Adipocyte (in vitro differentiated cells): ENCODE results near the gene UBE3D.

Experiments
- DNase-seq: peaks from one replicate; pipeline ENCODE4 v3.0.0-alpha.2; 2015; ENCODE audit warnings: low read depth
- H3K27me3 ChIP-seq: replicated peaks from 2 replicates; pipeline ENCODE4 v1.7.0; 2013; ENCODE audit warnings: mild to moderate bottlenecking, low read length, moderate library complexity; ENCODE audit not compliant: control insufficient read depth, insufficient read depth
- H3K36me3 ChIP-seq: 2 replicates; pipeline ENCODE4 v1.7.0; 2013; ENCODE audit warnings: low read length, mild to moderate bottlenecking, moderate library complexity; ENCODE audit not compliant: control insufficient read depth, insufficient read depth, severe bottlenecking
- H3K4me1 ChIP-seq: 2 replicates; pipeline ENCODE4 v1.7.0; 2013; ENCODE audit warnings: mild to moderate bottlenecking, low read length, moderate library complexity; ENCODE audit not compliant: control insufficient read depth, insufficient read depth
- H3K4me3 ChIP-seq: 2 replicates; pipeline ENCODE4 v1.7.0; 2013; ENCODE audit warnings: mild to moderate bottlenecking, low read length, moderate library complexity
- H3K9ac ChIP-seq: 2 replicates; pipeline ENCODE4 v1.7.0; 2013; ENCODE audit warnings: mild to moderate bottlenecking, low read length, moderate library complexity
- H3K9me3 ChIP-seq: 2 replicates; pipeline ENCODE4 v1.7.0; 2013; ENCODE audit warnings: mild to moderate bottlenecking, low read length, moderate library complexity; ENCODE audit not compliant: control insufficient read depth

The UBE3D gene

DNA sequence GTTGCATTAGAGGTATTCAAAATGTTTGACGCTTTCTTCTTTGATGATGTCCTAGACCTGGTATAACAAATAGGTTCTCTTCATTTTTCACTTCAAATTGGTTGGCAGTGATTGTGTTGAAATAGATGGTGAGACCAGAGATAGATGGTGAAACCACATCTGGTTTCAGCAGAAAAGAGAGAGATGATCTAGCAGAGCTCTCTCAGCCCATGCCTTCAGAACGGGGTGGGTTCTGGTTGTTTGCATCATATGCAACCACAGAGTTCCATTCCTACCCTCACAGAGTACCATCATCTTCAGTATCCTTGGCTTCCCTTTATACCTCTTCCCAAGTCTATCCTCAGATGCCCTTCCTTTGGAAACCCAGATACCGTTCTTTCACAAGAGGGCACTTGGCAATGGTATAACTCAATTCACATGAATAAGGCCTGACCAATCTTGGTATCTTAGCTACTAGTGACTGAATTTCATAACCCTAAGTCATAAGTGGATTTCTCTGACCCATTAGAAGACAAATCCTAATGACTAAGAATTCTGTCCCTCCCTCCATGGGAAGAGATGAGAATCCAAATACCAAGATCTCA, 93.7 kb downstream of the UBE3D start:
- no peak overlapping the region for H3K9ac ChIP-seq
- H3K4me3 ChIP-seq, result no peak overlapping the region
- no peaks in the 10 kb centered on the region for H3K9me3 ChIP-seq
- no peaks in the 10 kb centered on the region for H3K27me3 ChIP-seq
- H3K36me3 ChIP-seq, result no peaks in the 10 kb centered on the region
- no peak for DNase-seq
- peaks cover 26% of the 10 kb centered on the region for H3K4me1 ChIP-seq

DNA sequence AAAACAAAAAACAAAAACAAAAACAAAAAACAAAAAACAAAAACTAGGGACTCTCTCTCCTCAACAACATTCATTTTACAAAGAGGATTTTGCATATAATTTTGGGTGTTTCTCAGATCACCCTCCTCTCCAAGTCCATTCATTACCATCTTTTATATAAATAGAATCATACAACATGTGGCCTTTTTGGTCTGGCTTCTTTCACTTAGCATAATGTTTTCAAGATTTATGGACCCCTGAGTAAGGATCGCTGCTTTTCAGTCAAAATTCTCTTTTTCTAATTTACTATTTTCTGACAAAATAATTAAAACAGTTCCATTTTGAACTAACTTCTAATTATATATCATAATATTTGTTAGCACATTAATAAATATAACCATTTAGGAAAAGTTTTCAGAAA, 94.8 kb downstream of the UBE3D start:
- H3K27me3 ChIP-seq, result no peaks in the 10 kb centered on the region
- no peaks in the 10 kb centered on the region for H3K36me3 ChIP-seq
- DNase-seq, result no peak
- H3K4me3 ChIP-seq, result no peak overlapping the region
- H3K4me1 ChIP-seq, result peaks cover 26% of the 10 kb centered on the region
- H3K9ac ChIP-seq, result no peak overlapping the region
- no peaks in the 10 kb centered on the region for H3K9me3 ChIP-seq

DNA sequence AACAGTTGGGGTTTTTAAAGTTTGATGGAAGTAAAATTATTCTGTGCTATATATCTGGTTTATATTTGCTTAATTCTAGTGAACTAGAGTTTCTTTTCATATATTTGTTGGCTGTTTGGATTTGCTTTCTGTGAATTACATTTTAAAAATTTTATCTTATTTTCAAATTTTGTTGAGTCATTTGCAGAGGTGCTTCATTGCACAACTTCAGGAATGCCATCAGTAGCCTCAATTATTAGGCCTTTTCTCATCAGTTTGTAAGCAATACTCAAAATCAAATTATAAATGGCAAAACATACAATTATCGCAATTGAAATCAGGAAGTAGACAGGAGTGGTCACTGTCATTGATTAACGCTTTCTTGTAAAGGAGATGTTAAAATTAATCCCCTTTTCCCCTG, 96.9 kb downstream of the UBE3D start:
- no peak for DNase-seq
- Histone ChIP-seq H3K36me3 (no peaks in the 10 kb centered on the region), H3K4me3 (no peak overlapping the region), H3K9me3 (no peaks in the 10 kb centered on the region), H3K9ac (no peak overlapping the region), H3K27me3 (no peaks in the 10 kb centered on the region), H3K4me1 (peaks cover 26% of the 10 kb centered on the region)

DNA sequence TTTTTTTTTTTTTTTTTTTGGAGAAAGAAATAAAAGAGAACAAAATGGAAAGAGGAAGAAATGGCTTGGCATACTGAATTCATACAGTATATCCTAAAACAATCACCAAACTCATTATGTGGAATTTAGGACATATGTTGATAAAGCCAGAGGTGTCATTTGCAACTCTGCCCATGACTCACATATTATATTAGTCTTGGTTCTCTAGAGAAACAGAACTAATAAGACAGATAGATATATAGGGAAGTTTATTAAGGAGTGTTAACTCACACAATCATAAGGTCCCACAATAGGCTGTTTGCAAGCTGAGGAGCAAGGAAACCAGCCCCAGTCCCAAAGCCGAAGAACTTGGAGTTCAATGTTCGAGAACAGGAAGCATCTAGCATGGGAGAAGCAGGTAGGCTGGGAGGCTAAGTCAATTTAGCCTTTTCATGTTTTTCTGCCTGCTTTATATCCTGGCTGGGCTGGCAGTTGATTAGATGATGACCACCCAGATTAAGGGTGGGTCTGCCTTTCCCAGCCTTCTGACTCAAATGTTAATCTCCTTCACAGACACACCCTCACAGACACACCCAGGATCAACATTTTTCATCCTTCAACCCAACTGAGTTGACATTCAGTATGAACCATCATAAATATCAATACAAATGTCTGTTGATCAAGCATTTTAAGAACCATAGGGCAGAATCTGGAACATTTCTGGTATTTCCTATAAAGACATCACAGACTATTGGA, 102.3 kb downstream of the UBE3D start:
- Histone ChIP-seq H3K9me3 (no peaks in the 10 kb centered on the region), H3K4me3 (no peak overlapping the region), H3K4me1 (peaks cover 6% of the 10 kb centered on the region), H3K9ac (no peak overlapping the region), H3K27me3 (no peaks in the 10 kb centered on the region), H3K36me3 (no peaks in the 10 kb centered on the region)
- no peak for DNase-seq

DNA sequence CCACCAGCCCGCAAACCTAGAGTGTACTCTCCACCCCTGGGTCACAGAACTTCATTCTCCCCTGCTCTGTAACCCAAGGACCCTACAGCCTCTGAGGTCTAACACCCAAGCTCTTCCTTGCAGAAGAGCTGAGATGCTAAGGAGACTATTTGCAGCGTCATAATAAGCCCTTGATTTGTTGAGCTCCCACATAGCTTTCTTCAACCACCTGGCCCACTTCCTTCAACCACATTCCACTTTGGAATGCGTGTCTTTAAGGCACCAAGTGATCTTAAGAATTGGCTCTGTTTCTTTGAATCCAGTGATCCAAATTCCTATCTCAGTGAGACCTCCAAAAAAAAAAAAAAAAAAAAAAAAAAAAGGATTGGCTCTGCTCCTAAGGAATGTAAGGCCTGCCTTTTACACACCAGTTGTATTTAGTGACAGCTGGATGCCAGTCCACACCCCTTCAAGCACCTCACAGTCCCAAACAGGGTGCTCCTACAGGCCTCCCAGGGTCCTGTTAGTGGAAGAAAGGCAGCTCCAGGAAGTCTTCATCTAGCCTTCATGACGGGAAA, 106.2 kb downstream of the UBE3D start:
- H3K4me1 ChIP-seq, result peaks cover 22% of the 10 kb centered on the region
- no peak overlapping the region for H3K4me3 ChIP-seq
- no peak for DNase-seq
- no peak overlapping the region for H3K9ac ChIP-seq
- H3K9me3 ChIP-seq, result no peaks in the 10 kb centered on the region
- H3K27me3 ChIP-seq, result no peaks in the 10 kb centered on the region
- H3K36me3 ChIP-seq, result no peaks in the 10 kb centered on the region

DNA sequence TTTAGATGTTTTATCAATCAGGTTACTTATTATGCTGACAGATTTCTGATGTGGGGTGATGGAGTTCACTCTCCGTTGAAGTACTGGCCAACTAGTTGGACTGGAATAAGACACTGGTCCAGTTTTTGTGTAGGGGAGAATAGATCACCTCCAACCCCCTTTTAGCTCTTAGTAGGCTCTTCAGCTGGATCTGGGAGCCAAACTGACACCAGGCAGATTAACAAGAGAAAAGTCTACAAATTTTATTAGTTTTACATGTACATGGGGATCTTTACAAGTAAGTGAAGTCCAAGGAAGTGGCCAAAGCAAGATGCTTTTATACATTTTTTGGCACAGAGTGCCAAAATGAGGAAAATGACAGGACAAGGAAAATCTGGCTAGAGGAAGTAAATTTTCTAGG, 107.1 kb downstream of the UBE3D start:
- no peak overlapping the region for H3K4me3 ChIP-seq
- no peak overlapping the region for H3K9ac ChIP-seq
- H3K27me3 ChIP-seq, result no peaks in the 10 kb centered on the region
- peaks cover 22% of the 10 kb centered on the region for H3K4me1 ChIP-seq
- H3K9me3 ChIP-seq, result no peaks in the 10 kb centered on the region
- H3K36me3 ChIP-seq, result no peaks in the 10 kb centered on the region
- no peak for DNase-seq

DNA sequence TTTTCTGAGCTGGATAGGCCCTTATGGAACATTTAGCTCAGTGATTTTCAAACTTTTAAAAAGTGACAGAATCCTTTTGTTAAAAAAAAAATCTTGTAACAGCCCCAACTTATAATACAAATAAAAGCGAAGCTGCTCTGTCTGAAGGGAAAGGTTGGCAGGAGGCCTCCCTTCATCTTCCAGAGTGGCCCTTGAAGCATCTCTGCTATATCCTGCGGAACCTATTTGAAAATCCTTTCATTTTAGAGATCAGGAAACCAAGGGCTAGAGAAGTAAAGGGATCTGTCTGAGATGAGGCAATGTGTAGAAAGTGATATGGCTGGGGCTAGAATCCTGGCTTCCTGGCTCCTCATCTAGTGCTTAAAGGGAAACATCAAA, 107.8 kb downstream of the UBE3D start:
- Histone ChIP-seq H3K4me1 (peaks cover 22% of the 10 kb centered on the region), H3K9ac (no peak overlapping the region), H3K9me3 (no peaks in the 10 kb centered on the region), H3K36me3 (no peaks in the 10 kb centered on the region), H3K27me3 (no peaks in the 10 kb centered on the region), H3K4me3 (no peak overlapping the region)
- no peak for DNase-seq

DNA sequence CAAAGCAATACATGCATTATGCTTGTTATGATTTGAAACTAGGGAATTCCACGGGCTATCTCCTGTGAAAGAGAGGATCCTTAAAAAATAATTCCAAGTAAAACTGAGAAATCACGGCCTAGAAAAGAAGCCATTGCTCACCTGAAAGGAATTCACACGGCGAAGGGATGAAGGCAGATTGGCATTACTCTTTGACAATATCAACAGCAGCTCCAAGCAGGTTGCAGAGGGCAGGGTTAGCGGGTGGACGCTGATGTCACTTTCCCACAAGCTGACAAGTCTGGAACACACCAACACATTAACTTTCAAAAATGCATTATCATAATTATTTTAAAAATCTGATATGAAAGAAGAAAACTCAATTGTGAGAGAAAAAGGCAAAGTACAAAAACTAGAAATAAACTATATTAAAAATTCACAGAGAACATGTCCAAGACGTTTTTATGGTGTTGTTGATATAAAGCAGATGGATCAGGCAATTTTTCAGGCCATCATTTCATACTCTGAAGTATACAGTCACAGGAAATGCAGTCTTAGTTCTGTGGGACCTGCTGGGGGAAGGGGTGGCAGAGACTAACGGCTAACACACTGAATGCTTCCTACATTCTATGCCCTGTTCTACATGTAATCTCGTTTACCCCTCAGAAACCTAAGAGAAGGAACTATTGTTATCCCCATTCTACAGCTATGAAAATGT, 108.3 kb downstream of the UBE3D start:
- DNase-seq, result no peak
- no peak overlapping the region for H3K9ac ChIP-seq
- no peaks in the 10 kb centered on the region for H3K36me3 ChIP-seq
- peaks cover 22% of the 10 kb centered on the region for H3K4me1 ChIP-seq
- peak overlapping the region; percentile 20 for H3K4me3 ChIP-seq
- no peaks in the 10 kb centered on the region for H3K27me3 ChIP-seq
- H3K9me3 ChIP-seq, result no peaks in the 10 kb centered on the region

DNA sequence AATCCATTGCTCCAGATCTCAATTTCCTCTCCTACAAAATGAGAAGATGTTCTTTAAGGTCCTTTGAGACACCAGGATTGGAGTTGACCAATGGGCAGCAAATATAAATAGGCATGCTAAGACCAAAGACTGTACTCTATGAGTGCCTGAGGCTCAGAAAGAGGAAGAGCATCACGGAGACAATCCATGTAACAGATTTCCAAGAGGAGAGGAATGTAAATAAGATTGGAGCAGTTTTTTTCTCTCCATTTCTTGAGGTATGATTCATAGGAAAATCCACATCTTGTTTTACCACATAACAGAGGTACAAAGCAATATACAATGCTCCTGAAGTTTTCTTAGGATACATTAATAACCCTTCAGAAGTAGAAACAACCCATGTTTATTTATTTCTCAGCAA, 109.8 kb downstream of the UBE3D start:
- Histone ChIP-seq H3K9me3 (no peaks in the 10 kb centered on the region), H3K36me3 (no peaks in the 10 kb centered on the region), H3K4me1 (peaks cover 22% of the 10 kb centered on the region), H3K27me3 (no peaks in the 10 kb centered on the region), H3K4me3 (no peak overlapping the region), H3K9ac (no peak overlapping the region)
- DNase-seq, result peak; percentile 69

DNA sequence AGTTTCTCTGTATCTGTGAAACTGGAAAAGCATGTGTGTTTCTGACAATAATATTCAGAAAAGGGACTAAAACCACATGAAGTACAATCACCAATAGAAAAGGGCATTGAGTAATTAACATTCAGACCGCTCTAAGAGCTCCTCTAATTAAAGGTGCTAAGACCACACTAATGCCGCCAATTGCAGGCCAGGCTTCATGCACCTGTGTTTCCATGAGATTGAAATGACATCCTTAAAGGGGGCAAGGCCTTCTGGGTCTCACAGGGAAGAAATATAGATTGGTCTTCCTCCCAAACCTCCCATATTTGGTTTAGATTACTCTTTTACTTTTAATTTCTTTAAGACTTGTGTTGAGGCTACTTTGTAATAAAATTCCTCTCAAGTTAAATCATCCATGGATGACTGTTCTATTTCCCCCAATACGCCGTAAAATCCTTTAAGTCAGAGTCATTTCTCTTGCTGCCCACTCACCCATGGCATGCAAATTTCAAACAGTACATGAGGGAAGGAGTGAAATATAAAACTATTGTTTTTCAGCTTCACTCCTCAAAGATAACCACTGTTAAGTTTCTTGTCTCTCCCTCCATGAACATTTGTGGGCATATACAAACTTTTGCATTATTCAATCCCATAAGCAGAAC, 110.6 kb downstream of the UBE3D start:
- peaks cover 22% of the 10 kb centered on the region for H3K4me1 ChIP-seq
- H3K9me3 ChIP-seq, result no peaks in the 10 kb centered on the region
- H3K4me3 ChIP-seq, result no peak overlapping the region
- H3K36me3 ChIP-seq, result no peaks in the 10 kb centered on the region
- peak; percentile 59 for DNase-seq
- no peaks in the 10 kb centered on the region for H3K27me3 ChIP-seq
- H3K9ac ChIP-seq, result no peak overlapping the region

DNA sequence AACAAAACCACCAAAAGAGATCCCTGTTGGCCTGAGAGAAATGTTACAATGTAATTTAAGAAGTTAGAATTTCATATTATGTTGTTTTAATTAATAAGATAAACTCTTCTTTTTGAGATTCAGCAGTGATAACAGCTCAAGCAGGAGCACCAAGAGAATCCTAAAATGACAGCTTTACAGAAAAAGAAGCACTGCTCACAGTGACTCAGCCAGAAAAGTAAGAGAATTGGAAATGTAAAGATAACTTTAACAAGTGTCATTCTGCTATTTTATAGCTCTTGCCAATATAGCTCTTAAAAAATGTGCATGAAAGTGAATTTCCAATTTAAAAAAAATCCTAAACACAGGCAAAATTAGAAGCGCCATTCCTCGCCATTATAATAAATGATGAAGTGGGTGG, 111.3 kb downstream of the UBE3D start:
- H3K9me3 ChIP-seq, result no peaks in the 10 kb centered on the region
- no peaks in the 10 kb centered on the region for H3K27me3 ChIP-seq
- DNase-seq, result no peak
- H3K36me3 ChIP-seq, result no peaks in the 10 kb centered on the region
- peaks cover 22% of the 10 kb centered on the region for H3K4me1 ChIP-seq
- H3K4me3 ChIP-seq, result no peak overlapping the region
- H3K9ac ChIP-seq, result no peak overlapping the region
